ENCODE results near the gene OR12D1.

OR12D1 gene

DNA sequence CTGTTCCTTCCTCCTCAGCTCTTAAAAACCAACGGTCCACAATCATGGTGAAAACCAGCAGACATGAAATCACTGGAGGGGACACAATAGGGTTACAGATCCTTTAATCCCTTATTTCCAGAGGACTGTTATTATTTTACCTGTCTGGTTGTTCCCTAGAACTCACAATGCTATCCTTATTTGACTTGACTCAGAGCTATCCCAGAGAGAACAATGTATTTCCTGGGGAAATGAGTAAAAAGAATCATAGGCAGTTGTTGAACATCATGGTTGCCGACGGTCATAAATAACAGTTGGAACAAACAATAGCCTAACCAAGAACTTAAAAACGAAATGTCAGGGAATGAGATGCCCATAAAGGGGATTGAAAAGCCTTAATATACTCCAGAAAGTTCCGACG is 51.5 kb downstream of the OR12D1 start:
- in situ Hi-C loops (cut with HindIII; ENCODE audit: low pct_ligation_motif_present, low sequenced_read_pairs), result no loop called here
- TF ChIP-seq, protein P1, sequence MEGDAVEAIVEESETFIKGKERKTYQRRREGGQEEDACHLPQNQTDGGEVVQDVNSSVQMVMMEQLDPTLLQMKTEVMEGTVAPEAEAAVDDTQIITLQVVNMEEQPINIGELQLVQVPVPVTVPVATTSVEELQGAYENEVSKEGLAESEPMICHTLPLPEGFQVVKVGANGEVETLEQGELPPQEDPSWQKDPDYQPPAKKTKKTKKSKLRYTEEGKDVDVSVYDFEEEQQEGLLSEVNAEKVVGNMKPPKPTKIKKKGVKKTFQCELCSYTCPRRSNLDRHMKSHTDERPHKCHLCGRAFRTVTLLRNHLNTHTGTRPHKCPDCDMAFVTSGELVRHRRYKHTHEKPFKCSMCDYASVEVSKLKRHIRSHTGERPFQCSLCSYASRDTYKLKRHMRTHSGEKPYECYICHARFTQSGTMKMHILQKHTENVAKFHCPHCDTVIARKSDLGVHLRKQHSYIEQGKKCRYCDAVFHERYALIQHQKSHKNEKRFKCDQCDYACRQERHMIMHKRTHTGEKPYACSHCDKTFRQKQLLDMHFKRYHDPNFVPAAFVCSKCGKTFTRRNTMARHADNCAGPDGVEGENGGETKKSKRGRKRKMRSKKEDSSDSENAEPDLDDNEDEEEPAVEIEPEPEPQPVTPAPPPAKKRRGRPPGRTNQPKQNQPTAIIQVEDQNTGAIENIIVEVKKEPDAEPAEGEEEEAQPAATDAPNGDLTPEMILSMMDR (IDR thresholded peaks at IDR 0.05; ENCODE audit: low read depth, low read length, missing control alignments), result no peak
- H3K27ac ChIP-seq, result no peak overlapping the region
- no peaks in the 10 kb centered on the region for H3K36me3 ChIP-seq (replicated peaks)
- no peak overlapping the region for H3K4me3 ChIP-seq (ENCODE audit: low read depth, low read length)
- no peak for DNase-seq
- H3K27me3 ChIP-seq (replicated peaks), result no peaks in the 10 kb centered on the region

All from brain microvascular endothelial cell (primary cell).